GM23248 (cell line): ENCODE measurements around the gene SHROOM3. TPM values are rescaled to one million over a fixed set of nuclear protein-coding genes. Genes with fewer than 3 reads are reported as not detected.
A peak's percentile ranks its signal among the peaks of the same experiment; 100 is the strongest.

Experiments used
- DNase-seq: peaks from one replicate; pipeline ENCODE4 v3.0.0-alpha.2; 2015
- H2AFZ ChIP-seq: fragments of 200-600 bp; sonication (generic); 2 replicates; pipeline ENCODE4 v1.6.1; 2016; ENCODE audit warnings: antibody characterized with exemption
- H3F3A ChIP-seq: fragments of 200-600 bp; sonication (generic); 2 replicates; pipeline ENCODE4 v1.6.1; 2016; ENCODE audit warnings: mild to moderate bottlenecking, antibody characterized with exemption, mixed run types; ENCODE audit not compliant: insufficient read depth
- H3K27ac ChIP-seq: fragments of 200-600 bp; sonication (generic); 2 replicates; pipeline ENCODE4 v1.5.1; 2016; ENCODE audit warnings: mild to moderate bottlenecking
- H3K27me3 ChIP-seq: fragments of 200-600 bp; sonication (generic); replicated peaks from 2 replicates; pipeline ENCODE4 v1.6.1; 2016; ENCODE audit warnings: mild to moderate bottlenecking; ENCODE audit not compliant: insufficient read depth
- H3K36me3 ChIP-seq: fragments of 200-600 bp; sonication (generic); 2 replicates; pipeline ENCODE4 v1.6.1; 2016; ENCODE audit warnings: low read depth, mild to moderate bottlenecking
- H3K4me1 ChIP-seq: fragments of 200-600 bp; sonication (generic); 2 replicates; pipeline ENCODE4 v1.6.1; 2016; ENCODE audit warnings: mild to moderate bottlenecking; ENCODE audit not compliant: insufficient read depth
- H3K4me2 ChIP-seq: fragments of 200-600 bp; sonication (generic); one replicate; pipeline ENCODE4 v1.6.1; 2016; ENCODE audit warnings: mild to moderate bottlenecking; ENCODE audit not compliant: unreplicated experiment
- H3K4me3 ChIP-seq: fragments of 200-600 bp; sonication (generic); 2 replicates; pipeline ENCODE4 v1.5.1; 2016; ENCODE audit warnings: mild to moderate bottlenecking
- H3K79me2 ChIP-seq: fragments of 200-600 bp; sonication (generic); 2 replicates; pipeline ENCODE4 v1.6.1; 2016; ENCODE audit warnings: mild to moderate bottlenecking; ENCODE audit not compliant: insufficient read depth
- H3K9ac ChIP-seq: fragments of 200-600 bp; sonication (generic); 2 replicates; pipeline ENCODE4 v1.6.1; 2016; ENCODE audit warnings: mild to moderate bottlenecking
- H3K9me2 ChIP-seq: fragments of 200-600 bp; sonication (generic); 2 replicates; pipeline ENCODE4 v1.6.1; 2016; ENCODE audit warnings: mixed run types, mild to moderate bottlenecking, moderate library complexity; ENCODE audit not compliant: insufficient read depth
- H3K9me3 ChIP-seq: fragments of 200-600 bp; sonication (generic); one replicate; pipeline ENCODE4 v1.6.1; 2017; ENCODE audit warnings: low read depth
- H4K20me1 ChIP-seq: fragments of 200-600 bp; sonication (generic); 2 replicates; pipeline ENCODE4 v1.6.0; 2016; ENCODE audit not compliant: insufficient read depth
- EZH2 ChIP-seq: fragments of 200-600 bp; sonication (generic); IDR thresholded peaks from 2 replicates; pipeline ENCODE4 v1.6.1; 2018; ENCODE audit warnings: antibody characterized with exemption, mild to moderate bottlenecking; ENCODE audit not compliant: insufficient read depth, poor library complexity, severe bottlenecking
- EZH2phosphoT487 ChIP-seq: fragments of 200-600 bp; sonication (generic); IDR thresholded peaks from 2 replicates; pipeline ENCODE4 v1.6.1; 2018; ENCODE audit warnings: antibody characterized with exemption, moderate library complexity, mild to moderate bottlenecking, low read depth; ENCODE audit not compliant: insufficient read depth
- WGBS, 2 experiments: methylation state at CpG; one replicate each; pipeline ENCODE4 v1.1.6; 2015 to 2017; ENCODE audit warnings: low lambda C conversion rate in 2 of 2, low coverage in 1 of 2; ENCODE audit errors: missing lambda C conversion rate in 2 of 2; 5-methylcytosine and 5-hydroxymethylcytosine counted together
- in situ Hi-C: fragments of 300-500 bp; cut with MboI; formaldehyde crosslinking; loops from 2 replicates; pipeline ENCODE4 v1.15.0; 2020
- microRNA counts: library from miRNA; unstranded; fragments of <30 nt; microRNA quantifications from one replicate; lab custom pipeline; 2016
- microRNA-seq: library from miRNA; unstranded; fragments of <30 nt; microRNA quantifications from one replicate; pipeline ENCODE4, GENCODE V29; 2016; ENCODE audit warnings: borderline number of aligned reads
- polyA plus RNA-seq: library from polyadenylated mRNA; unstranded; fragments of >200 nt; fragmentation: Nextera tagmentation; extraction: Ambion mirVana; gene quantifications from 2 replicates; pipeline ENCODE4 v1.2.1, GENCODE V29; 2016
- small RNA-seq: library from RNA; depleted of rRNA; stranded (forward); fragments of <200 nt; gene quantifications from one replicate; pipeline ENCODE3, GENCODE V24; 2014; ENCODE audit warnings: low read depth, low replicate concordance
- total RNA-seq: library from RNA; depleted of rRNA; stranded (reverse); fragments of >200 nt; shearing (Covaris generic); gene quantifications from 2 replicates; pipeline ENCODE4 v1.2.3, GENCODE V29; 2014; rRNA removed

Gene SHROOM3
- total and polyA plus RNA-seq, 2 experiments from 2014 or later = 9.7 to 44.6 TPM

GRCh38 chr4:76830964-76831703 is 396.1 kb downstream of the SHROOM3 start:
- no peaks in the 10 kb centered on the region for H3K36me3 ChIP-seq
- 13 to 15% methylated on average over 11 of the region's 11 CpGs for WGBS, 2 experiments
- in situ Hi-C loops = no loop called here
- TF ChIP-seq EZH2 (no peak), EZH2phosphoT487 (no peak)
- H3K27me3 ChIP-seq = no peaks in the 10 kb centered on the region
- peak overlapping the region; percentile 95 for H2AFZ ChIP-seq
- peaks cover 5% of the 10 kb centered on the region; the same call in 1 of the 2 replicates for H3F3A ChIP-seq
- peak; percentile 73 for DNase-seq
- H3K4me3 ChIP-seq = peak overlapping the region; percentile 33
- no peaks in the 10 kb centered on the region for H4K20me1 ChIP-seq
- no peaks in the 10 kb centered on the region for H3K9me3 ChIP-seq
- H3K27ac ChIP-seq = peak overlapping the region; percentile 61
- no peaks in the 10 kb centered on the region for H3K79me2 ChIP-seq
- H3K4me2 ChIP-seq = peak overlapping the region; percentile 60
- peaks cover 13% of the 10 kb centered on the region for H3K4me1 ChIP-seq
- H3K9me2 ChIP-seq = no peaks in the 10 kb centered on the region
- peak overlapping the region; percentile 59 for H3K9ac ChIP-seq

DNA sequence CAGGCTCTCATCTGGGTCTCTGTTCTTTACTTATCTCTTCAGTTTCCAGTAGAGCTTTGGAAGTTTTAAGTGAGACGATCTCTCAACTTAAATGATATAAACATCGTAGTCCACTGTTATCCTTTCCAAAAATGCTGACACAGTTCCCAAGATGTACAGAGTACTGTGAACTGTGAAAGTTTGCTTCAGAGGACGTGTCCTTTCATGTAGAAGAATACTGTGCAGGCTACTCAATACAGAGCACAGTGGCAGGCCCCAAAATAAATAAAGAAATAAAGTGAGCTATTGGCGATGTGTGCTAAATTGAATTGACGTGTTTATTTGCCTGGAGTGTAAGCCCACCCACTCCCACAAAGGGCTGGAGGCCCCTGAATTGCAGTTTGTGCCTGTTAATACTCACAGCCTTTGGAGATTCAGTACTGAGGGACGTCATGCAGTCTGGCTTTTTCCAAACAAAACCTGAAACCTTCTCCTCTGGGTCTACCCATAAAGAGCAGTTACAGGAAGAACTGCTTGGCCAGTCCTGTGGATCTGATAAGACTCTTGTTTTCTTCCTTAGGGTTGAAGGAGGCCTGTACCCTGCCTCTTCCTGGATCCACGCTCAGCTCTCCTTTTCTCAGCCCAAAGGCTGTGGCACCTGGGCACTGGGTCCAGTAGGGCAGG is 396.8 kb downstream of the SHROOM3 start:
- Histone ChIP-seq H3F3A (peaks cover 5% of the 10 kb centered on the region; the same call in 1 of the 2 replicates), H3K36me3 (no peaks in the 10 kb centered on the region), H3K9me3 (no peaks in the 10 kb centered on the region), H4K20me1 (no peaks in the 10 kb centered on the region), H3K4me3 (peak overlapping the region; percentile 33; the same call in 1 of the 2 replicates), H2AFZ (peak overlapping the region; percentile 95), H3K9me2 (no peaks in the 10 kb centered on the region), H3K4me1 (peaks cover 13% of the 10 kb centered on the region), H3K27me3 (no peaks in the 10 kb centered on the region), H3K79me2 (no peaks in the 10 kb centered on the region), H3K27ac (peak overlapping the region; percentile 61; the same call in 1 of the 2 replicates), H3K9ac (peak overlapping the region; percentile 59; the same call in 1 of the 2 replicates), H3K4me2 (peak overlapping the region; percentile 60)
- WGBS, 2 experiments = 97 to 98% methylated on average over 7 of the region's 7 CpGs
- TF ChIP-seq EZH2phosphoT487 (no peak), EZH2 (no peak)
- in situ Hi-C loops = no loop called here
- DNase-seq = no peak

MicroRNAs within 50 kb of the gene (microRNA counts, 767-probe panel; counts per million panel counts)
- microRNA hsa-miR-548ah-5p (lab: Ali Mortazavi, UCI) = 447 counts per million, percentile 86 among the panel's probes with 10 or more counts

Small RNAs within 50 kb of the gene (microRNA-seq; reads per million reads assigned to microRNA genes)
- not detected for gene MIR4450
- gene MIR548AH = not detected

Small RNAs within 50 kb of the gene (small RNA-seq; reads per million reads assigned to genes)
- not detected for gene MIR4450
- not detected for gene RF00278
- gene RNU6-145P = not detected

Other genes starting within 250 kb of the SHROOM3 start
- 122 and 158 TPM in 2 replicates for gene SCARB2, start 221.4 kb upstream of the SHROOM3 start, total RNA-seq
- gene SCARB2, start 221.4 kb upstream of the SHROOM3 start, polyA plus RNA-seq = 173 and 175 TPM in 2 replicates
- gene FAM47E, start 183.5 kb upstream of the SHROOM3 start, total RNA-seq = not detected in 2 replicates
- gene FAM47E, start 183.5 kb upstream of the SHROOM3 start, polyA plus RNA-seq = not detected in 2 replicates
- gene STBD1, start 128.5 kb upstream of the SHROOM3 start, total RNA-seq = 6.7 and 10.6 TPM in 2 replicates
- gene STBD1, start 128.5 kb upstream of the SHROOM3 start, polyA plus RNA-seq = 9.2 and 10.3 TPM in 2 replicates
- not detected in 2 replicates for gene CCDC158, start 14.1 kb upstream of the SHROOM3 start, total RNA-seq
- 0.14 and 0.48 TPM in 2 replicates for gene CCDC158, start 14.1 kb upstream of the SHROOM3 start, polyA plus RNA-seq